Measurements from ENCODE around the gene LTBP3.
A peak's percentile ranks its signal among the peaks of the same experiment; 100 is the strongest.

Gene LTBP3

DNA sequence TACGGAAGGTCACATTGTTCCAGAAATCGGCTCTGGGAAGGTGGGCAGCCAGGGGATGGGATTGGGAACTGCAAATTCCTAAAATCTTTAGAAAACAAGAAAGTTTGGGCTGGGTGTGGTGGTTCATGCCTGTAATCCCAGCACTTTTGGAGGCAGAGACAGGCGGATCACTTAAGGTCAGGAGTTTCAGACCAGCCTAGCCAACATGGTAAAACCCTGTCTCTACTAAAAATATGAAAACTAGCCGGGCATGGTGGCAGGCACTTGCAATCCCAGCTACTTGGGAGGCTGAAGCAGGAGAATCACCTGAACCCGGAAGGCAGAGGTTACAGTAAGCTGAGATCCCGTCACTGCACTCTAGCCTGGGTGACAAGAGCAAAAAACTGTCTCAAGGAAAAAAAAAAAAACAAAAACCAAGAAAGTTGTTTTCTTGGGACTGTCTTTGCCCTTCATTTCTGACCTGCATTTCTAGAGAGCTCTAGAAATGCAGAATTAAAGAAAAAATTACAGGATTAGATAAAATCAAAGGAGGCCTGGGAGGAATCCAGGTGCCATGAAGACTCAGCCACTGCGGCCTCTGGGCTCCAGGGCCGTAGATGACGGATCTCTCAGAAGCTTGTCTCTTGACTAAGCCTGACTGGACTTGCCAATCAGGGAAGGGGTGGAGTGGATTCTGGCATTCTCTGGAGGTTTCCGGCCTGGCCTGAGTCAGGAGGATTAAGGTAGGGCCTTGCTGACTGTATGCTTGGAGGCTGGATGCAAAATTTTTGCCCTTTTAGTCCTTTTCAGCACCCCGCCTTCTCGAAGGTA lies 64.6 kb downstream of the LTBP3 start:
- no peak overlapping the region for H4K5ac ChIP-seq (ENCODE audit: low read length)
- no peaks in the 10 kb centered on the region for H3K27me3 ChIP-seq (ENCODE audit: insufficient read depth, low read length, poor library complexity)
- no peak overlapping the region for H2BK120ac ChIP-seq (ENCODE audit: low read depth, low read length)
- peaks cover 5% of the 10 kb centered on the region for H3K79me1 ChIP-seq (ENCODE audit: low read length)
- peaks cover 33% of the 10 kb centered on the region for H3K4me1 ChIP-seq (ENCODE audit: control insufficient read depth, low read depth, low read length)
- H3K9ac ChIP-seq (ENCODE audit: low read length): peak overlapping the region; percentile 35
- H3K18ac ChIP-seq (ENCODE audit: low read length): peak overlapping the region; percentile 63
- no peak overlapping the region for H2BK15ac ChIP-seq (replicated peaks; ENCODE audit: low read depth)
- no peaks in the 10 kb centered on the region for H3K79me2 ChIP-seq (ENCODE audit: control insufficient read depth, insufficient read depth, low read length)
- H3K4me3 ChIP-seq (ENCODE audit: low read length): no peak overlapping the region
- peak overlapping the region; percentile 52 for H3K27ac ChIP-seq (ENCODE audit: low read depth, low read length)
- no peak overlapping the region for H3K4ac ChIP-seq (ENCODE audit: low read depth, low read length)
- peak; percentile 92 for DNase-seq
- WGBS (ENCODE audit: extremely low coverage, insufficient coverage, low lambda C conversion rate): no CpG with 5 or more reads among the region's 12 CpGs
- peak overlapping the region; percentile 72 for H3K56ac ChIP-seq (ENCODE audit: low read length)
- no peaks in the 10 kb centered on the region for H3K36me3 ChIP-seq (ENCODE audit: control insufficient read depth, insufficient read depth, low read length)
- H2AK5ac ChIP-seq (ENCODE audit: low read length): peak overlapping the region; percentile 20
- no peak overlapping the region for H3K4me2 ChIP-seq (ENCODE audit: low read length)
- no peak overlapping the region for H3K23ac ChIP-seq (ENCODE audit: low read length)
- H2BK5ac ChIP-seq (ENCODE audit: low read length): no peak overlapping the region
- H4K8ac ChIP-seq (ENCODE audit: low read depth, low read length): no peak overlapping the region

DNA sequence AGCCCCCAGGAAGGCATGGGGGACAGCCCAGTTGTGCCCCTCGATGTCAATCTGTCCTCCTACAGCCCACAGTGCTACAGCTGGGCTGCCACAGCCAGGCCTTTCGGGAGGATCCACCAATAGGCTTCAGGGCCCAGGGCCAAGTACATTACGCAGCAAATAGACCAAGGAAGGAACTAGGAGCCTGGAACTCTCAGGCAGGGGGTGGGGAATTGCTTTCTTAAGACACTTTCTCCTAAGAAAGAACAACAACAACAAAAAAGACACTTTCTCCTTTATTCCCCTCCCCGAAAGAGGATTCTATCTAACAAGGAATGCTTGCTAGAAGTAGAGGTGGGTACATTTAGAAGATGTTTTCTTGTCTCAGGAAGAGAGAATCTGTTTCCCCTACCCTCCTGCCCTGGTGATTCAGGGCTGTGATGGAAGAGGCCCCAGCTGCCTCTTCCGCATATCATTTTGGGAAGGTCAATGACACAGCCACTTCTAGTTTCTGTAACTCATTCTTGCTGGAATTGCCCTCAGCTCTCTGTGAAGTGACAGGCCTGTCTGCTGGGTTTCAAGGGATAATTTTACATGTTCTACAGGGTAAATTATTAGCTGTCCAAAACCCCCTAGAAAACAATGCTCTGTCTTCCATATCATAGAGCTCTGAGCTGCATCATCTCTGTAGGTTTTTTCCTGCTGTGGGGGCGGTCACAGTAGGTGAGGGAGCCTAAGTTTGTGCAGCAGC lies 65.4 kb downstream of the LTBP3 start:
- Histone ChIP-seq H2AK5ac (ENCODE audit: low read length) (peak overlapping the region; percentile 35), H2BK120ac (ENCODE audit: low read depth, low read length) (no peak overlapping the region), H3K9ac (ENCODE audit: low read length) (peak overlapping the region; percentile 35), H3K4ac (ENCODE audit: low read depth, low read length) (no peak overlapping the region), H3K79me1 (ENCODE audit: low read length) (peaks cover 3% of the 10 kb centered on the region), H3K36me3 (ENCODE audit: control insufficient read depth, insufficient read depth, low read length) (no peaks in the 10 kb centered on the region), H3K27ac (ENCODE audit: low read depth, low read length) (peak overlapping the region; percentile 52), H3K4me3 (ENCODE audit: low read length) (no peak overlapping the region), H3K27me3 (ENCODE audit: insufficient read depth, low read length, poor library complexity) (no peaks in the 10 kb centered on the region), H3K23ac (ENCODE audit: low read length) (no peak overlapping the region), H3K4me1 (ENCODE audit: control insufficient read depth, low read depth, low read length) (peaks cover 34% of the 10 kb centered on the region), H3K56ac (ENCODE audit: low read length) (peak overlapping the region; percentile 72), H2BK15ac (replicated peaks; ENCODE audit: low read depth) (peak overlapping the region; percentile 20), H3K79me2 (ENCODE audit: control insufficient read depth, insufficient read depth, low read length) (no peaks in the 10 kb centered on the region), H4K8ac (ENCODE audit: low read depth, low read length) (no peak overlapping the region), H4K5ac (ENCODE audit: low read length) (no peak overlapping the region), H2BK5ac (ENCODE audit: low read length) (no peak overlapping the region), H3K4me2 (ENCODE audit: low read length) (no peak overlapping the region), H3K18ac (ENCODE audit: low read length) (peak overlapping the region; percentile 81)
- DNase-seq: peak; percentile 65
- WGBS (ENCODE audit: extremely low coverage, insufficient coverage, low lambda C conversion rate): no CpG with 5 or more reads among the region's 6 CpGs

DNA sequence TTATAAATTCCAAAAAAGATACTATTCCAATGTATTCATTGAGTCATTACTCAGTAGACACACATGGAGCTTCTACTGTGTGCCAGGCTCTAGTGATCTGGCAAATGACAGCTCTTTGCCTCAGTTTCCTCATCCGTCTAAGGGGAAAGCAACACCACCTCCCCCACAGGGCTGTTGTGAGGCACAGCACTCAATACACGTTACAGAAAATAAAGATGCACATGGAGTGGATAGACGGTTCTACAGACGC lies 65.8 kb downstream of the LTBP3 start:
- H4K5ac ChIP-seq (ENCODE audit: low read length): no peak overlapping the region
- H3K4me2 ChIP-seq (ENCODE audit: low read length): no peak overlapping the region
- DNase-seq: no peak
- peaks cover 3% of the 10 kb centered on the region for H3K79me1 ChIP-seq (ENCODE audit: low read length)
- H3K4ac ChIP-seq (ENCODE audit: low read depth, low read length): no peak overlapping the region
- H3K4me3 ChIP-seq (ENCODE audit: low read length): no peak overlapping the region
- no peak overlapping the region for H4K8ac ChIP-seq (ENCODE audit: low read depth, low read length)
- H2AK5ac ChIP-seq (ENCODE audit: low read length): peak overlapping the region; percentile 35
- no peaks in the 10 kb centered on the region for H3K79me2 ChIP-seq (ENCODE audit: control insufficient read depth, insufficient read depth, low read length)
- no peak overlapping the region for H2BK5ac ChIP-seq (ENCODE audit: low read length)
- no CpG with 5 or more reads among the region's 4 CpGs for WGBS (ENCODE audit: extremely low coverage, insufficient coverage, low lambda C conversion rate)
- peak overlapping the region; percentile 37 for H3K27ac ChIP-seq (ENCODE audit: low read depth, low read length)
- peak overlapping the region; percentile 5 for H3K9ac ChIP-seq (ENCODE audit: low read length)
- H3K4me1 ChIP-seq (ENCODE audit: control insufficient read depth, low read depth, low read length): peaks cover 34% of the 10 kb centered on the region
- H3K36me3 ChIP-seq (ENCODE audit: control insufficient read depth, insufficient read depth, low read length): no peaks in the 10 kb centered on the region
- no peak overlapping the region for H3K23ac ChIP-seq (ENCODE audit: low read length)
- no peaks in the 10 kb centered on the region for H3K27me3 ChIP-seq (ENCODE audit: insufficient read depth, low read length, poor library complexity)
- peak overlapping the region; percentile 63 for H3K56ac ChIP-seq (ENCODE audit: low read length)
- H2BK120ac ChIP-seq (ENCODE audit: low read depth, low read length): no peak overlapping the region
- H2BK15ac ChIP-seq (replicated peaks; ENCODE audit: low read depth): peak overlapping the region; percentile 20
- H3K18ac ChIP-seq (ENCODE audit: low read length): peak overlapping the region; percentile 81

DNA sequence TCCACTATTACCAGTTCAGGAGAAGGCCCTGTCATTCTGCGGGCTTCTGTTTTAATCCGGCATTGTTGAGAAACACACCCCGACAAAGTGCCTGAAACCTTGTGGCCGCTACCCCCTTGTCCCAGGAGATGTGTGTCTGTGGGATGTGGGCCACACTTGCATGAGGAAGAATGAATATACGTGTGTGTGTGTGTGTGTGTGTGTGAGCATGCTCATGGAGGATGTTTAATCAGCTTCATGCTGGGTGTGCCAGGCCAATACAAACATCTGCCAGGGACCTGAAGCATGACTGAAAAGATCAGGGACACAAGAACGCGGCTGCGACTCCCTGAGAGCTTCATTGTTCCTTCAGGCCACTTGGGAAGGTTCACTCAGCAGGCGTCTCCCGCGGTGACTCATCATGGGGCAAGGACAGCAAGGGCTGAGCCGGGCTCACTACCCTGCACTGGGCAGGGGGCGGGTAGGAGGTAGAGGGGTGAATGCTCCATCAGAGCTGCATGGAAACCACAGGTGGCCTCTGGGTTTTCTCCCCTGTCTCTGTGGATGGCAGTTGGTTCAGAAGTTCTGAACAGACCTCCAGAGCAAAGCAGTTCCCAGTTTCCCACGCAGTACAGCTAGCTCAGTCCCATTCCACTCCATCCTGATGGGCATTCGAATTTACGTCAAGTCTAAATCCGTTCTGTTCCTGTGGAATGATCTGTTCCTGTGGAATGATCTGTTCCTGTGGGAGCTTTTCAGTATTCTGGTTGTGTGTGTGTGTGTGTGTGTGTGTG lies 66.4 kb downstream of the LTBP3 start:
- Histone ChIP-seq H2BK120ac (ENCODE audit: low read depth, low read length) (no peak overlapping the region), H3K18ac (ENCODE audit: low read length) (peak overlapping the region; percentile 81), H2AK5ac (ENCODE audit: low read length) (peak overlapping the region; percentile 79), H2BK15ac (replicated peaks; ENCODE audit: low read depth) (no peak overlapping the region), H3K36me3 (ENCODE audit: control insufficient read depth, insufficient read depth, low read length) (no peaks in the 10 kb centered on the region), H3K9ac (ENCODE audit: low read length) (peak overlapping the region; percentile 25), H3K23ac (ENCODE audit: low read length) (no peak overlapping the region), H3K79me1 (ENCODE audit: low read length) (peaks cover 3% of the 10 kb centered on the region), H4K8ac (ENCODE audit: low read depth, low read length) (no peak overlapping the region), H2BK5ac (ENCODE audit: low read length) (peak overlapping the region; percentile 35), H3K56ac (ENCODE audit: low read length) (peak overlapping the region; percentile 77), H3K4me3 (ENCODE audit: low read length) (no peak overlapping the region), H3K27ac (ENCODE audit: low read depth, low read length) (peak overlapping the region; percentile 54), H3K27me3 (ENCODE audit: insufficient read depth, low read length, poor library complexity) (no peaks in the 10 kb centered on the region), H3K4me1 (ENCODE audit: control insufficient read depth, low read depth, low read length) (peaks cover 33% of the 10 kb centered on the region), H3K4ac (ENCODE audit: low read depth, low read length) (no peak overlapping the region), H3K79me2 (ENCODE audit: control insufficient read depth, insufficient read depth, low read length) (no peaks in the 10 kb centered on the region), H4K5ac (ENCODE audit: low read length) (no peak overlapping the region), H3K4me2 (ENCODE audit: low read length) (no peak overlapping the region)
- WGBS (ENCODE audit: extremely low coverage, insufficient coverage, low lambda C conversion rate): no CpG with 5 or more reads among the region's 17 CpGs
- DNase-seq: peak; percentile 93

DNA sequence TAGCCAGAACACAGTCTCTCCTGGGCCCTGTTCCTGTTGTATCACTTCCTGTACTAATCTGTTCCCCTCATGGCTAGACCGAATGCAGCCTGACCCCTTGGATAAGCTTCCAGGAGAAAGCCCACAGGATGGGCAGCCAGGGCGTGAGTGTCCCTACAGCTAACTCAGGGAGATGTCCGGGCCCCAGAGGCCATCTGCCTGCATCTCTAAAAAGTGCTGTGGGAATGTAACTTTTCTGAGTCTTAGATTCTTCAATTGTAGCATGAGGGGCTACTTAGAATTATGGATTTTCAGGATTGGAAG lies 67.0 kb downstream of the LTBP3 start:
- no peak overlapping the region for H3K18ac ChIP-seq (ENCODE audit: low read length)
- H3K4me3 ChIP-seq (ENCODE audit: low read length): no peak overlapping the region
- no peak overlapping the region for H3K4me2 ChIP-seq (ENCODE audit: low read length)
- no peak overlapping the region for H2AK5ac ChIP-seq (ENCODE audit: low read length)
- H3K23ac ChIP-seq (ENCODE audit: low read length): no peak overlapping the region
- DNase-seq: no peak
- H4K8ac ChIP-seq (ENCODE audit: low read depth, low read length): no peak overlapping the region
- H2BK5ac ChIP-seq (ENCODE audit: low read length): no peak overlapping the region
- no peak overlapping the region for H2BK120ac ChIP-seq (ENCODE audit: low read depth, low read length)
- no peak overlapping the region for H4K5ac ChIP-seq (ENCODE audit: low read length)
- H3K56ac ChIP-seq (ENCODE audit: low read length): peak overlapping the region; percentile 77
- peaks cover 30% of the 10 kb centered on the region for H3K4me1 ChIP-seq (ENCODE audit: control insufficient read depth, low read depth, low read length)
- no peak overlapping the region for H3K9ac ChIP-seq (ENCODE audit: low read length)
- no CpG with 5 or more reads among the region's 3 CpGs for WGBS (ENCODE audit: extremely low coverage, insufficient coverage, low lambda C conversion rate)
- no peaks in the 10 kb centered on the region for H3K27me3 ChIP-seq (ENCODE audit: insufficient read depth, low read length, poor library complexity)
- H3K79me2 ChIP-seq (ENCODE audit: control insufficient read depth, insufficient read depth, low read length): no peaks in the 10 kb centered on the region
- no peak overlapping the region for H2BK15ac ChIP-seq (replicated peaks; ENCODE audit: low read depth)
- H3K79me1 ChIP-seq (ENCODE audit: low read length): no peaks in the 10 kb centered on the region
- H3K36me3 ChIP-seq (ENCODE audit: control insufficient read depth, insufficient read depth, low read length): no peaks in the 10 kb centered on the region
- no peak overlapping the region for H3K4ac ChIP-seq (ENCODE audit: low read depth, low read length)
- no peak overlapping the region for H3K27ac ChIP-seq (ENCODE audit: low read depth, low read length)

All from mesendoderm (in vitro differentiated cells).